ENCODE measurements around the gene SPATA19.

SPATA19 gene

DNA sequence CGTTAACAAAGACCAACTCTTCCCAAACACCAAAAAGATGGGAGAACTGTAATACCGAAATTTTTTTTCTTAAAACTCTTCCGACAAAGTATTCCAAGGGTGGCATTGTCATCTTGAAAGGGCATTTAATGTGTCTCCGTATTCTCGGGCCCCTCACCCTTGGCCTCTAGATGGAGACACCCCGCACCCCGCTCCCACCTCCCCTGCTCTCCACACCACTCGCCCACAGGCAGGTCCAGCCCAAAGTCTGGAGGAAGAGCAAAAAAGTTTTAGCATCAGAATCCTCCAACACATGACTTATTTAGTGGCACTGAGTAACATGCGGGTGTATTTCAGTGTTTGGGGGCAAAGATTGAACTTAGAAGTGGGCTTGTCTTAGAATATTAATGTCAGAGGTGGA lies 20.7 kb downstream of the SPATA19 start:
- TF ChIP-seq, protein P1, sequence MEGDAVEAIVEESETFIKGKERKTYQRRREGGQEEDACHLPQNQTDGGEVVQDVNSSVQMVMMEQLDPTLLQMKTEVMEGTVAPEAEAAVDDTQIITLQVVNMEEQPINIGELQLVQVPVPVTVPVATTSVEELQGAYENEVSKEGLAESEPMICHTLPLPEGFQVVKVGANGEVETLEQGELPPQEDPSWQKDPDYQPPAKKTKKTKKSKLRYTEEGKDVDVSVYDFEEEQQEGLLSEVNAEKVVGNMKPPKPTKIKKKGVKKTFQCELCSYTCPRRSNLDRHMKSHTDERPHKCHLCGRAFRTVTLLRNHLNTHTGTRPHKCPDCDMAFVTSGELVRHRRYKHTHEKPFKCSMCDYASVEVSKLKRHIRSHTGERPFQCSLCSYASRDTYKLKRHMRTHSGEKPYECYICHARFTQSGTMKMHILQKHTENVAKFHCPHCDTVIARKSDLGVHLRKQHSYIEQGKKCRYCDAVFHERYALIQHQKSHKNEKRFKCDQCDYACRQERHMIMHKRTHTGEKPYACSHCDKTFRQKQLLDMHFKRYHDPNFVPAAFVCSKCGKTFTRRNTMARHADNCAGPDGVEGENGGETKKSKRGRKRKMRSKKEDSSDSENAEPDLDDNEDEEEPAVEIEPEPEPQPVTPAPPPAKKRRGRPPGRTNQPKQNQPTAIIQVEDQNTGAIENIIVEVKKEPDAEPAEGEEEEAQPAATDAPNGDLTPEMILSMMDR (conservative IDR thresholded peaks at IDR 0.05; ENCODE audit: low read depth, low read length) = no peak
- no peak overlapping the region for H3K4me3 ChIP-seq (ENCODE audit: low read depth, low read length)
- DNase-seq (ENCODE audit: low read depth) = no peak

DNA sequence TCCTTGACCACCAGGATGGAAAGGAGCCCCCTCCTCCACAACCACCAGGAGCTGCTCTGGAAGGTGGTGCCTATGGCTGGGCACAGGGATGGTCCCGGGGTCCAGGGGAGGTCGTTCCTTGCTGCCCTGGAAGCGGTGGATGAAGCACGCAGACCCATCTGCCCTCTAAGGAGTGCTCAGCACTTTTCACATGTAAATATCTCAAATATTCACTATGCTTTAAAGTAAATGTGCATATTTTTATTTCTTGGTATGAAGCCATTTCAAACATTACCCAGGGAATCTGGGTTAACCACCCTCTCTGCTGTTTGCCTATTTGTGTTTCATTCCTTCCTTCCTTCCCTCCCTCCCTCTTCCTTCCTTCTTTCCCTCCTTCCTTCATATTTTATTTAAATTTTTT lies 21.7 kb downstream of the SPATA19 start:
- no peak overlapping the region for H3K4me3 ChIP-seq (ENCODE audit: low read depth, low read length)
- TF ChIP-seq, protein P1 (conservative IDR thresholded peaks at IDR 0.05; ENCODE audit: low read depth, low read length) = no peak
- DNase-seq (ENCODE audit: low read depth) = no peak

DNA sequence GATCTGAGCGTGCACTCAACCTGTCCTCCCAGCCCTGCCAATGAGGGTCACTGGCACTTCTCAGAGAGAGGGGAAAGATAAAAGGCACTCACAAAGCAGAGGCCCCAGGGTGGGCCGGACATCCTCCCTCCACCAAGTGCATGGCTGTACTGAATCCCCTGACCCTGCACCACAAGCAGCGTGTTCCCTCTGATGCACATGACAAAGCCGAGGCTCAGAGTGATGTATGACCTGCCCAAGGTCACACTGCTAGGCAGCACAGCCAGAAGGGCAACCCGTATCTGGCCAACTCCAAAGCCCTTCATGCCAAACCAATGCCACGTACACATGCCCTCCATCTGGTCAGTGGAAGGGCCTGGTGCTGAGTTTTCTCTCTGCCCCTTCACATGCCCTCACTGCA lies 22.1 kb downstream of the SPATA19 start:
- no peak for DNase-seq (ENCODE audit: low read depth)
- TF ChIP-seq, protein P1 (conservative IDR thresholded peaks at IDR 0.05; ENCODE audit: low read depth, low read length) = no peak
- no peak overlapping the region for H3K4me3 ChIP-seq (ENCODE audit: low read depth, low read length)

DNA sequence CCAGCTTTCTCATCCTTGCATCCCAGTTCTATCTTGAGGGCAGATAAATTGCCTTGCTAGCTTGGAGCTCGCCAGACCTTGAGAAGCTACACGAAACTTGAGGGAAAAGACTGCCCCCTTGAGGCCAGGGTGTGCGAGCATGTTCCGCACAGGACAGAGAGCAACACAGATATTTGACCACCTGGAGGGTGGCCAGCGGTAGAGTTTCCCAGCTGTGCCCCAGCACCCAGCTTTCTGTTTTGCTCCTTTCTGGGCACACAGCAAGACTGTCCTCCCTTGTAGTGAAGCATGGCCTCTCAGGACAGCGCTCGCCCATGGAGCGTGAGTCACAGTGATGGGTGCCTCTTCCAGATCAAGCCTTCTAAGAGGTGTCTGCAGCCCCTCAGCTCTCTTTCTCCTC lies 23.5 kb downstream of the SPATA19 start:
- peak; percentile 33 for DNase-seq (ENCODE audit: low read depth)
- TF ChIP-seq, protein P1 (conservative IDR thresholded peaks at IDR 0.05; ENCODE audit: low read depth, low read length) = peak; percentile 32
- no peak overlapping the region for H3K4me3 ChIP-seq (ENCODE audit: low read depth, low read length)

DNA sequence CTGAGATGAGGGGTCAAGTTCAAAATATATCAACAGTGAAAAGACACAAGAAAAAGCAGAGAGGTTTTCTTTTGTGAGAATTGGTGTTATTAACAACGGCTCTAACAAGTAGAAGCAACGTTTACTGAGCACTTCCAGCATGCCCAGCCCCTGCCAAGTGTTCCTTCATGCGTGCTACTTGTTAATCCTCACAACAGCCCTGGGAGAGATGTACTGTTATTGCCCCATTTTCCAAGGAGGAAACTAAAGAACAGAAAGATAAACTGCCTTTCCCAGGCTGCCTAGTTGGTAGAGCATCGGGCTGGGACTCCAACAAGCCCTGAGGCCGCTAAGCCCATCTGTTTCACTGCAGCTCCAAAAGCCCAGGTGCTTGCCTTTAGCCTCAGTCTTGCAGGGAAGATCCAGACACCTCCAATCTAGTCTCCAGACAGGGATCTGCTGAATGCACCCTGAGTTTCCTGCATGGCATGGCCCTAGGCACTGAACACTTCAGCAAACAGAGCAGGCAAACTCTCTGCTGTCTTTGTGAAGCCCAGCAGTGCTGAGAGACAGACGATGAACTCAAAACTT lies 25.5 kb downstream of the SPATA19 start:
- no peak for DNase-seq (ENCODE audit: low read depth)
- H3K4me3 ChIP-seq (ENCODE audit: low read depth, low read length) = no peak overlapping the region
- TF ChIP-seq, protein P1 (conservative IDR thresholded peaks at IDR 0.05; ENCODE audit: low read depth, low read length) = no peak

DNA sequence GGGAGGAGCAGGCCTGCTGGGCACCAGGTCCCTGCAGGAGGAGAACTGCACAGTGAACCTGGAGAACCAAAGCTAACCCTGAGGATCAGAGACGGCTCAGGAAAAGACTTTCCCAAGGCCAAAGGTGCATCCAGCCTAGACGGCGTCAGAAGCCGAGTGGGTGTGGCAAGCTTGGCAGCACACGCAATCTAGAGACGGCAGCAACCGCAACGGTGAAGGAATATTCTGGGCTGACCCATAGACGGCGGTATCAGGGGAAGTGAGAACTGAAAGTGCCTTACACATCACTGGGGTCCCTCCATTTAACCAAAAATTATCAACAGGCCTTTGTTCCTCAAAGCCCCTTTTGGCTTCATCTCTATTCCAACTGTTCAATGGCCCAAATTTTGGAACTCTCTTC lies 26.2 kb downstream of the SPATA19 start:
- TF ChIP-seq, protein P1 (conservative IDR thresholded peaks at IDR 0.05; ENCODE audit: low read depth, low read length) = no peak
- H3K4me3 ChIP-seq (ENCODE audit: low read depth, low read length) = no peak overlapping the region
- no peak for DNase-seq (ENCODE audit: low read depth)

DNA sequence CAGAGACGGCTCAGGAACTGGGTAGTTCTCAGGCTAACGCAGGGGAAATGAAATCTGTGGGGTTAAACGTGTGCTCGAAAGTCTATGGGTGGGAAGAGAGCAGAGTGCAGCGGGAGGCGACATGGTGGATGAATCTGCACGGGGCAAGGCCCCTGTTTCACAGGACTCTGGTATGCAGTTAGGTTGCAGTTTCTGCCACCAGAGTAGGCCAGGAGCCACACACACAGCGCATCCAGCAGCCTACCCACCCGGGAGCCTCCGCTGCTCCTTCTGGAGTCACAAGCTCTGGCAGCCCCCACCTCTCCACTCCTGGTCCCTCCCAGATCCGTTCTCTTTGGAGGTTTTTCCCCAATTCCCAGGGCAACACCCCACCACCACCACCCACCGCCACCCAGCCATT lies 27.0 kb downstream of the SPATA19 start:
- DNase-seq (ENCODE audit: low read depth) = no peak
- H3K4me3 ChIP-seq (ENCODE audit: low read depth, low read length) = no peak overlapping the region
- TF ChIP-seq, protein P1 (conservative IDR thresholded peaks at IDR 0.05; ENCODE audit: low read depth, low read length) = no peak

Measured in choroid plexus epithelial cell (primary cell).